ENCODE data around the gene MYO1F. TPM values are rescaled to one million over a fixed set of nuclear protein-coding genes. Genes with fewer than 3 reads are reported as not detected.

Gene MYO1F
- total RNA-seq, 1 experiment from 2014 or later: not detected

DNA sequence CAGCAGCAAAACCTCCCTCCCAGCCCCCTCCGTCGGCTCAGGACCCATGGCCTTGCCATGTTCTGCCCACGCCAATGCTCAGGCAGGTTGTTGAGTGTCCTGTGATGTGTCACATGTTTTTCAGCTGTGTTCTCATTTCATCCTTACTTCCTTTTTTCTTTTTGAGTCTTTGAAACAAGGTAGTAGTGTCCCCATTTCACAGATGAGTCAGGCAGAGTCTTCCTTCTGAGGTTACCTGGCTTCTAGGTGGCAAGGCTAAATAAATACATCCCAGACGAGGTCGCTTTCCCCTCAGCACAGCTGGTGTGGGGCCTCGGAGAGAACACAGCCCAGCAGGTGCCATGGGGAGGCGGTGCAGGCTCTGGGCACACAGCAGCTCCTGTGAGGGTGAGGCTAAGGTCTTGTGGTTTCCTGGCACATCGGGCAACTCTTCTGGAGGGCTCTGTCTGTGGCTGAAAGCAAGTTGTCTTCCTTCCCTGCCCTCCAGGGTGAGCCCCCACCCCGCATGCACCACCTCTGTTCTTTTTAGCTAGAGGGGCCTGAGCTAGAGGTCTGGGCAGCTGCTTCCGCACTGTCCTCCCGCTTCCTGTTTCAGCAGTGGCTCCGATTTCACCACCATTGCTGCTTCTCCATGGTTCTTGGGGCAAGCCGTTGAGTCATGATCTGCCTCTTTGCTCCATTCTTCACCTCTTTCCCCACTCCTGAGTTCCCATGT lies 89.9 kb downstream of the MYO1F start:
- Histone ChIP-seq H3K9me2 (replicated peaks; ENCODE audit: insufficient read depth, low read length) (no peaks in the 10 kb centered on the region), H2AFZ (ENCODE audit: low read length) (no peak overlapping the region), H4K20me1 (ENCODE audit: insufficient read depth, low read depth, low read length) (peaks cover 23% of the 10 kb centered on the region), H3K36me3 (ENCODE audit: insufficient read depth, low read length) (peaks cover 13% of the 10 kb centered on the region; the same call in 1 of the 2 replicates), H3K4me3 (ENCODE audit: low read length) (no peak overlapping the region), H3K27me3 (ENCODE audit: low read length) (no peaks in the 10 kb centered on the region), H3K4me2 (ENCODE audit: low read depth, low read length, poor library complexity, severe bottlenecking) (no peak overlapping the region), H3K79me2 (ENCODE audit: low read length) (peaks cover 11% of the 10 kb centered on the region; the same call in 1 of the 2 replicates), H3K9ac (ENCODE audit: low read length) (no peak overlapping the region), H3K27ac (ENCODE audit: low read length) (no peak overlapping the region), H3K4me1 (ENCODE audit: low read length) (no peaks in the 10 kb centered on the region), H3K9me3 (ENCODE audit: low read length) (no peaks in the 10 kb centered on the region)
- DNase-seq: no peak

DNA sequence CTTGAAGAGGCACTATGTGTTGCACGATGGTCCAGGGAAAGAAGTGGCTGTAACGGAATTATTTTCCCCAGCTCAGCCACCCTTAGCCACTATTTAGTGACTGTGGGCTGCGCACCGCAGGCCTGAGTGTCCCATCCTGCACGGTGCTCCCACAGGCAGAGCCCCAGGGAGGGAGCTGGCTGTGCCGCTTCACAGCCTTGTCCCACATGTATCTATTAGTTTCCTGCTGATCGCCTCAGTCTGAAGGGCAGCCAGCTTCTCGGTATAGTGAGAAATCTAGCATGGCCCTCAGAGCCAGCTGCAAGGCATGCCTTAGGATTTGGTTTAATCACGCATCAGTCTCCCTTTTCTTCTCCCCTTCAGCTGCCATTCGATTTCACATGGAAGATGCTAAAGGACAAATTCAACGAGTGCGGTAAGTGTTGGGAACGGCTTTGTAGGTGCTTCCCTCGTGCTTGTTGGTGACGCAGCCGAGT lies 90.5 kb downstream of the MYO1F start:
- Histone ChIP-seq H3K9ac (ENCODE audit: low read length) (no peak overlapping the region), H3K27ac (ENCODE audit: low read length) (no peak overlapping the region), H2AFZ (ENCODE audit: low read length) (no peak overlapping the region), H3K9me3 (ENCODE audit: low read length) (no peaks in the 10 kb centered on the region), H4K20me1 (ENCODE audit: insufficient read depth, low read depth, low read length) (peaks cover 27% of the 10 kb centered on the region), H3K4me1 (ENCODE audit: low read length) (no peaks in the 10 kb centered on the region), H3K79me2 (ENCODE audit: low read length) (peaks cover 11% of the 10 kb centered on the region; the same call in 1 of the 2 replicates), H3K9me2 (replicated peaks; ENCODE audit: insufficient read depth, low read length) (no peaks in the 10 kb centered on the region), H3K4me2 (ENCODE audit: low read depth, low read length, poor library complexity, severe bottlenecking) (no peak overlapping the region), H3K27me3 (ENCODE audit: low read length) (no peaks in the 10 kb centered on the region), H3K36me3 (ENCODE audit: insufficient read depth, low read length) (peaks cover 15% of the 10 kb centered on the region; the same call in 1 of the 2 replicates), H3K4me3 (ENCODE audit: low read length) (no peak overlapping the region)
- no peak for DNase-seq

GRCh38 chr19:8485561-8486371 lies 91.5 kb downstream of the MYO1F start:
- Histone ChIP-seq H3K4me1 (ENCODE audit: low read length) (no peaks in the 10 kb centered on the region), H3K27me3 (ENCODE audit: low read length) (no peaks in the 10 kb centered on the region), H3K79me2 (ENCODE audit: low read length) (peaks cover 21% of the 10 kb centered on the region), H4K20me1 (ENCODE audit: insufficient read depth, low read depth, low read length) (peaks cover 36% of the 10 kb centered on the region), H3K4me2 (ENCODE audit: low read depth, low read length, poor library complexity, severe bottlenecking) (no peak overlapping the region), H3K9ac (ENCODE audit: low read length) (no peak overlapping the region), H3K27ac (ENCODE audit: low read length) (no peak overlapping the region), H3K9me2 (replicated peaks; ENCODE audit: insufficient read depth, low read length) (no peaks in the 10 kb centered on the region), H3K9me3 (ENCODE audit: low read length) (no peaks in the 10 kb centered on the region), H3K36me3 (ENCODE audit: insufficient read depth, low read length) (peaks cover 21% of the 10 kb centered on the region; the same call in 1 of the 2 replicates), H2AFZ (ENCODE audit: low read length) (no peak overlapping the region), H3K4me3 (ENCODE audit: low read length) (no peak overlapping the region)
- DNase-seq: no peak

DNA sequence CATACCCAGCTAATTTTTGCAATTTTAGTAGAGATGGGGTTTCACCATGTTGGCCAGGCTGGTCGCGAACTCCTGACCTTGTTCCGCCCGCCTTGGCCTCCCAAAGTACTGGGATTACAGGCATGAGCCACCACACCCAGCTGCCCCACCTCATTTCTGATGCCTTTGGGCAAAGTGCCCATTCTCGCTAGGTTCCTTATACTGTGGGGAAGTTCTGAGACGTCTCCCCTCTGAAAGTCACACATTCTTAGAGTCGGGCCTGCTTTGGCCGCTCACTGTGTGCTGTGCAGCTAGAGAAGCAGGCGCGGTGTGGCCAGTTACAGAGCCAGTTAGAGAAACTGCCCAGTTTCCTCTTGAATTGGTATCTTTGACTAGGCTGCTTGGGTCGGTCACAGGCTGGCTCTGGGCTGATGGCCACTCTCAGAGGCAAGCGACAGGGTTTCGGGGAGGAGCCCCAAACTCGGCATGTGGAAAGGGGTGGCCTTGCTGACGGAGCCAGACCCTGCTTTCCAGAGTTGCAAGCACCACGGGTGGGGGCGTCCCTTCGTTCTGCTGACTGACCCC lies 92.8 kb downstream of the MYO1F start:
- Histone ChIP-seq H3K27ac (ENCODE audit: low read length) (no peak overlapping the region), H3K4me2 (ENCODE audit: low read depth, low read length, poor library complexity, severe bottlenecking) (no peak overlapping the region), H4K20me1 (ENCODE audit: insufficient read depth, low read depth, low read length) (peaks cover 37% of the 10 kb centered on the region), H2AFZ (ENCODE audit: low read length) (no peak overlapping the region), H3K9me3 (ENCODE audit: low read length) (no peaks in the 10 kb centered on the region), H3K4me3 (ENCODE audit: low read length) (no peak overlapping the region), H3K4me1 (ENCODE audit: low read length) (no peaks in the 10 kb centered on the region), H3K36me3 (ENCODE audit: insufficient read depth, low read length) (peaks cover 21% of the 10 kb centered on the region; the same call in 1 of the 2 replicates), H3K9ac (ENCODE audit: low read length) (no peak overlapping the region), H3K27me3 (ENCODE audit: low read length) (no peaks in the 10 kb centered on the region), H3K9me2 (replicated peaks; ENCODE audit: insufficient read depth, low read length) (no peaks in the 10 kb centered on the region), H3K79me2 (ENCODE audit: low read length) (peaks cover 27% of the 10 kb centered on the region)
- no peak for DNase-seq

DNA sequence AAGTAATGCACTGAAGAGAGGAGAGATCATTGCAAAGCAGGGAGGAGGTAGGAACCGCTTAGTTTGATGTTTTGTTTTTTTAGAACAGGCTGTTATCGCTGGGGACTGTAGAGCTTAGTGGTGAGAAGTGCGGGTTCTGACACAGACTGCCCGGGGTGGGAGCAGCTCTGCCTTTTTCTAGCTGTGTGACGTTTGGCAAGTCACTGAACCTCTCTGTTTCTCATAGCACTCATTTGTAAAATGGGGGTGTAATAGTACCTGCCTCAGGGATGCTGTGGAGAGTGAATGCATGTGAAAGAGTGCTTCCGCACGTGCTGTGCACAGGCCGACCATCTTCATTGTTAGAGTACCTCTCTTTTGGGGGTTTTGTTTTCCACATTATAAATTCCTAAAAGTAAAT lies 94.1 kb downstream of the MYO1F start:
- no peaks in the 10 kb centered on the region for H3K4me1 ChIP-seq (ENCODE audit: low read length)
- H3K79me2 ChIP-seq (ENCODE audit: low read length): peaks cover 38% of the 10 kb centered on the region

GRCh38 chr19:8482696-8483095 lies 94.5 kb downstream of the MYO1F start:
- Histone ChIP-seq H3K79me2 (ENCODE audit: low read length) (peaks cover 43% of the 10 kb centered on the region), H4K20me1 (ENCODE audit: insufficient read depth, low read depth, low read length) (peaks cover 47% of the 10 kb centered on the region), H3K27ac (ENCODE audit: low read length) (no peak overlapping the region), H3K27me3 (ENCODE audit: low read length) (no peaks in the 10 kb centered on the region), H3K9me3 (ENCODE audit: low read length) (no peaks in the 10 kb centered on the region), H3K9me2 (replicated peaks; ENCODE audit: insufficient read depth, low read length) (no peaks in the 10 kb centered on the region), H3K9ac (ENCODE audit: low read length) (no peak overlapping the region), H3K4me3 (ENCODE audit: low read length) (no peak overlapping the region), H3K4me2 (ENCODE audit: low read depth, low read length, poor library complexity, severe bottlenecking) (no peak overlapping the region), H3K4me1 (ENCODE audit: low read length) (no peaks in the 10 kb centered on the region), H2AFZ (ENCODE audit: low read length) (no peak overlapping the region), H3K36me3 (ENCODE audit: insufficient read depth, low read length) (peaks cover 31% of the 10 kb centered on the region; the same call in 1 of the 2 replicates)
- no peak for DNase-seq

More for the DNA sequence above, 94.1 kb downstream of the MYO1F start:
- no peak for DNase-seq
- H3K27ac ChIP-seq (ENCODE audit: low read length): no peak overlapping the region
- no peaks in the 10 kb centered on the region for H3K9me3 ChIP-seq (ENCODE audit: low read length)
- no peak overlapping the region for H3K4me2 ChIP-seq (ENCODE audit: low read depth, low read length, poor library complexity, severe bottlenecking)
- no peak overlapping the region for H2AFZ ChIP-seq (ENCODE audit: low read length)
- H3K4me3 ChIP-seq (ENCODE audit: low read length): no peak overlapping the region
- no peaks in the 10 kb centered on the region for H3K9me2 ChIP-seq (replicated peaks; ENCODE audit: insufficient read depth, low read length)
- peaks cover 43% of the 10 kb centered on the region for H4K20me1 ChIP-seq (ENCODE audit: insufficient read depth, low read depth, low read length)
- peaks cover 27% of the 10 kb centered on the region; the same call in 1 of the 2 replicates for H3K36me3 ChIP-seq (ENCODE audit: insufficient read depth, low read length)
- H3K27me3 ChIP-seq (ENCODE audit: low read length): no peaks in the 10 kb centered on the region
- no peak overlapping the region for H3K9ac ChIP-seq (ENCODE audit: low read length)

- Histone ChIP-seq H3K79me2 (ENCODE audit: low read length) (peaks cover 53% of the 10 kb centered on the region), H3K9me2 (replicated peaks; ENCODE audit: insufficient read depth, low read length) (no peaks in the 10 kb centered on the region), H3K4me1 (ENCODE audit: low read length) (no peaks in the 10 kb centered on the region)
Measured at GRCh38 chr19:8481616-8482015, 95.6 kb downstream of the MYO1F start.

GRCh38 chr19:8481201-8481600 lies 96.0 kb downstream of the MYO1F start:
- H3K9me3 ChIP-seq (ENCODE audit: low read length): no peaks in the 10 kb centered on the region
- H3K4me1 ChIP-seq (ENCODE audit: low read length): no peaks in the 10 kb centered on the region
- H3K4me2 ChIP-seq (ENCODE audit: low read depth, low read length, poor library complexity, severe bottlenecking): no peak overlapping the region
- H4K20me1 ChIP-seq (ENCODE audit: insufficient read depth, low read depth, low read length): peaks cover 58% of the 10 kb centered on the region
- DNase-seq: no peak
- peaks cover 57% of the 10 kb centered on the region for H3K79me2 ChIP-seq (ENCODE audit: low read length)
- peaks cover 36% of the 10 kb centered on the region; the same call in 1 of the 2 replicates for H3K36me3 ChIP-seq (ENCODE audit: insufficient read depth, low read length)
- no peak overlapping the region for H3K9ac ChIP-seq (ENCODE audit: low read length)
- no peak overlapping the region for H3K4me3 ChIP-seq (ENCODE audit: low read length)
- H3K9me2 ChIP-seq (replicated peaks; ENCODE audit: insufficient read depth, low read length): no peaks in the 10 kb centered on the region
- H3K27me3 ChIP-seq (ENCODE audit: low read length): no peaks in the 10 kb centered on the region
- no peak overlapping the region for H2AFZ ChIP-seq (ENCODE audit: low read length)
- H3K27ac ChIP-seq (ENCODE audit: low read length): no peak overlapping the region

More at GRCh38 chr19:8481616-8482015, 95.6 kb downstream of the MYO1F start:
- no peak overlapping the region for H3K9ac ChIP-seq (ENCODE audit: low read length)
- no peak overlapping the region for H3K4me2 ChIP-seq (ENCODE audit: low read depth, low read length, poor library complexity, severe bottlenecking)
- no peaks in the 10 kb centered on the region for H3K9me3 ChIP-seq (ENCODE audit: low read length)
- no peak overlapping the region for H3K27ac ChIP-seq (ENCODE audit: low read length)
- no peak overlapping the region for H2AFZ ChIP-seq (ENCODE audit: low read length)
- H3K4me3 ChIP-seq (ENCODE audit: low read length): no peak overlapping the region
- DNase-seq: no peak
- H4K20me1 ChIP-seq (ENCODE audit: insufficient read depth, low read depth, low read length): peaks cover 54% of the 10 kb centered on the region
- no peaks in the 10 kb centered on the region for H3K27me3 ChIP-seq (ENCODE audit: low read length)
- peaks cover 33% of the 10 kb centered on the region; the same call in 1 of the 2 replicates for H3K36me3 ChIP-seq (ENCODE audit: insufficient read depth, low read length)
